HG03457 (cell line): ENCODE results near the gene RAD21L1.

Experiments used
- ATAC-seq: cut with Tn5 transposase; IDR thresholded peaks from one replicate; pipeline ENCODE4 v1.9.1; 2021; ENCODE audit warnings: moderate number of reproducible peaks; ENCODE audit not compliant: unreplicated experiment

Gene RAD21L1

GRCh38 chr20:1225783-1226654 lies at the start of gene RAD21L1:
Gene RAD21L1, plus strand, starts transcription at chr20:1226044. Its CDS starts 2,410 bp downstream, at chr20:1228454.
- ATAC-seq: no peak

DNA sequence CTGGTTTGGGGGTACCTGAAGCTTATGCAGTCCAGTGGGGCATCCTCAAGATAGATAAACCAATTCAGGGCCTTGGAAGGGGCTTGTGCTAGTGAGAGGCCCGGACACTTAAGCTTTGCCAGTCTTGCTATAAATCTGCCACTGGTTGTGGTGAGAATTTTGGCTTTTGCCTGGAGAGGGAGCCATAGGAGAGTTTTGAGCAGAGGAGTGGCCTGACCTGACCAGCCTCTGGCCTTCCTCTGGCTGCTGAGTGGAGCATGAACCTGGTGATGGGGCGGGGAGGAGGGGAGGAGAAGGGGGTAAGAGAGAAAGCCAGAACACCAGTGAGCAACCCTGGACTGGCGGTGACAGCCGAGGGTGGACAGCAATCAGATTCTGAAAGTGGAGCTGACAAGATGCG lies 48.2 kb upstream of the RAD21L1 start:
- no peak for ATAC-seq

DNA sequence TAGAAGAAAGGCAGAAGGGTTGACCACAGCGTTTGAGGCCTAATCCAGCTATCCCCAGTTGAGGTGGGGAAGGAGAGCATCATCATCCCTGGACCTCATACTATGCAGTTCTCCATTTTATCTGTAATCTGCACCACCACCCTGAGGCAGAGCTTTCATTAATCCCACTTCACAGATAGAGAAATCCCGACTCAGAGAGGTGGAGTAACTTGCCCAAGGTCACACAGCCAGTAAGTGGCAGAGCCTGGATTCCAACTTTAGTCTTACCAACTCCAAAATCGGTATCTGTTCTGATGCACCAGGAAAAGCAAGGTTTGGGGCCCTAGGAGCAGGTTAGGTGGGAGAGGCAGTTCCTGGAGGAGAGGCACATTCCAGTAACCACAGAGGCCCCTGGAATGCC lies 47.7 kb upstream of the RAD21L1 start:
- ATAC-seq: no peak

DNA sequence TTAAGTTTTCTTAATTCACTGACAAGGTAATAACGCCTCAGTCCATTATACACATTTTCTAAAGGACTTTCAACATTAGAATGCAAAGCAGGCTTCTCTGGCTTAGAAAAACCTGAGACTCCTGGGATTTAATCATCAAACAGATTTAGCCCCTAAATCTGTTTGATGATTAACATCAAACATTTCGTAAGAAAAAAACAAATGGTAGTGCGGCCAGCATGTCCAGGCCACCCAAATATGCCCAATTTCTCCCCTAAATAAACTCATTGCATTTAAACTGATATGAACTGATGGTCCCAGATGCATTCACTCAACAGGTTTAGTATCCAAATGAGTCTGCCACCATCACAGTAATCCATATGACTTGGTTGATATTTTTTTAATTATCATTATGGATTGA lies 47.2 kb upstream of the RAD21L1 start:
- no peak for ATAC-seq

DNA sequence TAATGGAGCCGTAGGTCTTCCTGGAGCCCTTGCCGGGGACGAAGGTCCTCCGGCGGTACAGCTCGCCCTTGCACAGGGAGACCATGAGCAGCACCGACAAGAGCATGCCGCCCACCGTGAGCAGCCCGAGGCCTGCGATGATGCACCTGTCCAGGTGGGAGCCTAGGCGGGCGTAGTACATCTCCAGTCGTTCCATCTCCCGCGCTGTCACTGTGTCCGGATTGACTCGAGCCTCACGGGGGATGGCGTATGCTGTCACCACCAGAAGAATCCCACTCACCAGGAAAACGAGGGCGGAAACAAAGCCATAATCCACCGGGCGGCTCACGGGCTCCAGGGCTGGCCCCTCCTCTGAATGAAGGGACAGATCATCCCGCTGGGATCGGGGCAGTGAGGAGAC lies 44.9 kb upstream of the RAD21L1 start:
- ATAC-seq: no peak

- ATAC-seq: no peak
Observed at GRCh38 chr20:1182106-1182505, 43.7 kb upstream of the RAD21L1 start.

GRCh38 chr20:1183153-1183552 lies 42.7 kb upstream of the RAD21L1 start:
- ATAC-seq: no peak

- ATAC-seq: no peak
Observed at GRCh38 chr20:1184260-1184637, 41.6 kb upstream of the RAD21L1 start.

DNA sequence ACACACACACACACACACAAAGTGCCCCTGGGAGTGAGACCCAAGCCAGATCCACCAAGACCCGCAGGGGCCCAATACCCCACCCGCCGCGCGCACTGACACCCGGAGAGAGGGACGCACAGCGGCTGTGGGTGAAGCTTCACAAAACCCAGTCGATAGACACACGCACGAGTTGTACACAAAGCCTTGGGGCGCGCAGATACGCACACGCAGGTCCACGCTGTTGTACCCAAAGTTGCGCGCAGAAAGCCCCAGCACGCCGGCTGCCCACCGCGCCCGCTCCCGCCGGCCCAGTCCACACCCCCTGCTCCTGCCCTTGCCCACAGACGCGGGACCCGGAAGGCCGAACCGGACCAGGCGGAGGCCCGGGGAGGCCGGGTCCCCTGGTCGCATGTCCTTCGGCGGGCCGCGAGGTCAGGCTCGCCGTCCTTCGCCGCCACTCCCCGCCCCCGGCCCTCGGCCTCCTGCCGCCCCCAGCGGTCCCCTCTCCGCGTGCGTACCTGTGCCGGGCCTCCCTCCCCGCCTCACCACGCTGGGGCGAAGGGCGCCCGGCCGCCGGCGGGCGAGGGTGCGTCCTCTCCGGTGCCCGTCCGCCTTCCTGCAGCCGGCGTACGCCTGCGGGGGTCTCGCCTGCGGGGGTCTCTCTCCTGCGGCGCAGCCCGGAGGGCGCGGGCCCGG lies 41.1 kb upstream of the RAD21L1 start, which contains the start of gene TMEM74B:
Gene TMEM74B, minus strand, starts transcription at position 344 of the 678 bp plus-strand sequence. CDS start 1,180 bp downstream, outside the sequence.
- ATAC-seq: no peak

DNA sequence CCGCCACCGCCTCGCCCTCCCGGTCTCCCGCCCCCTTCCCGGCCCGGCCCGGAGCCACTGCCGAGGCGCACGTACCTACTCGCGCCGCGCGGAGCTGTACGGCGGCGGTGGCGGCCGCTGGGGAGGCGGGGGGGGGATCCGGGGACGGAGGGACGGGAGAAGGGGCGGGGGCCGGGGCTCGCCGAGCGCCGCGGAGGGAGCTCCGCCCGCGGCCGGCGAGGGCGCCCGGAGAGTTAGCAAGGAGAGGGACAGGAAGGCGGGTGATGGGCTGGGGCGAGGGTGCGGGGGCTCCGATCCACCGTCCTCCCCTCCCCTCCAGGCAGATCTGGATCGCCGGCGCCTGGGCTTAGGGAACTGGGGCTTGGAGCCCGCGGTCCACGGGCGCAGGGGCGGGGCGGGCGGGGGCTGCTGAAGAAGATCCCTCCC lies 40.5 kb upstream of the RAD21L1 start:
- no peak for ATAC-seq

DNA sequence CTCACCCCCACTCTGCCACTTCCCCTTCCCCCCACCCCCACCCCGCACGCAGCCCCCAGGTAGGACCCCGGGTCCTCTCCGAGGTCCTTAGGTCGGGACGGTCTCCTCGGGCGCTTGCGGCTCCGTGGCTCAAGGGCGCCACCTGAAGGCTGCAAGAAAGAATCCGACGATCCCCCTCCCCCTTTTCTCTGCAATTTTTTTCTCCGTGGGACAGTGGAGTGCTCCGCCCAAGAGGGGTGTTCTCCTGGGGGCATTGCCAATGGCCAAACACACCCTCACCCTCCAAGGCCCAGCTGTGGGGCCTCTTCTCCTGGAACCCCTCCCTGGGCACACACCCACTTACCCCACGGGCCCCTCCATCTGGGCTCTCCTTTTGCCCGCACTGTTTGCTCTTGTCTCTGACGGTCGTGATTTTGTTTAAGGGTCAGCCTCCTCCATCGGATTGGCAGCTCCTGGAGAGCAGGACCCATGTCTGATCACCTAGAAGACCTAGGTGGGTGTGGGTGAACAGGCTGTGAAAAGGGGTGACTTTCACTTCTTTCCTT lies 40.0 kb upstream of the RAD21L1 start:
- ATAC-seq: no peak

DNA sequence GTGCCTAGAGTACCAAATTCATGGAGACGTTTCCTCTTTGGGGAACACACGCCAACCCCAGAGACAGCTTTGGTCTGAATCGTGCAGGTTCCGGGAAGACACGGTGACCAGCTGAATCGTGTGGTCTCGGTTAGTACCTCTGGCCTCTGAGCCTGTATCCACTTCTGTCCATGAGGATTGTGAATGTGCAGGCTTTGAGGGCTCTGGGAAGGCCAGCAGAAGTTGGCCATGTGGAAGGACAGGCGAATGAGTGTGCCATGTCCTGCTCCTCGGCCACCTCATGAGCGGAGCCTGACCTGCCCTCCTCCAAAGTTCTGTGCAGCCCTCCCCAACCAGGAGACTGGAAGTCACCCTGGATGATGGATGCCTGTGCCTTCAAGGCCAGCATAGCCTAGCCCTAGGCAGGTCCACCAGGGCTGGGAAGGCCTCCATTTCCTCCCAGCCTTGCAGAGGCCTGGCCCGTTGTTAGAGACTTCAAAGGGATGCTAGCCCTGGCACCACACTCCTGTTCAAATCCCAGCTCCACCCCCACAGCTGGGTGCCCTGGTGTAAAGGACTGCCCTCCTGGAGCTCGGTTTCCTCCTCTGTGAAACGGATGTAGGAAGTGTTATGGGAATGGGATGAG lies 39.4 kb upstream of the RAD21L1 start:
- ATAC-seq: no peak

DNA sequence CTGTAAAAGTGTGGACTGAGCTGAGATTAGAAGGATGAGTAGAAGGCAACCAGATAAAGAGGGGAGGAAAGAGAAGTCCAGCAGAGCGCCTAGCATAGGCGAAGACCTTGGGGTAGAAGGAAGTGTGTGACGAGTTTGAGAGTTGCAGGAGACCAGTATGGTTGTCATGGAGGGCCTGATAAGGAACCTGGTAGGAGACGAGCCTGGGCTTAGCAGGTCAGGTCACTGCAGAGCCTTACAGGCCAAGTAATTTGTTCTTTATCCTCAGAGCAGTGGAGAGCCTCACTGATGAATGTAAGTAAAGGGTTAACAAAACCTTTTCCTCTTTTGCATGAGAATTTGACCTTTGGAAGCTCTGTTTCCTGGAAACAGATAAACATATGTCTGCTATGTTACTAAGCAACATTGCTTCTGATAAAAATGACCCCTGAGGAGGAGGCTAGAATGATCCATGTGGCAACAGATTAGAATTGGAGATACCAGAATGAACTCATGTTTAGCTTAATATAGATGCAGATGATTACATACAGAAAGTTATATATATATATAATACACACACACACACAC lies 38.2 kb upstream of the RAD21L1 start:
- no peak for ATAC-seq

DNA sequence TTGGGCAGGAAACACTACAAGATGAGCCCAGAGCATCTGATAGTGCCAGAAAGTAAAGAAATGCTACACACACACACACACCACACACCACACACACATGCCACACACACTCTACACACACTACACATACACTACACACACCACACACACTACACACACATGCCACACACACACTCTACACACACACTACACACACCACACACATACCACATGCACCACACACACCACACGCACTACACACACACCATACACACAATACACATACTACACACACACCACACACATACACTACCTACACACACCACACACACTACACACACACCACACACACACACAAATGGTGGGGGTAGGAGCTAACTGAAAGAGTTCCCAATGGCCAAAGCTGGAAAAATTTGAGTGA lies 37.5 kb upstream of the RAD21L1 start:
- no peak for ATAC-seq

DNA sequence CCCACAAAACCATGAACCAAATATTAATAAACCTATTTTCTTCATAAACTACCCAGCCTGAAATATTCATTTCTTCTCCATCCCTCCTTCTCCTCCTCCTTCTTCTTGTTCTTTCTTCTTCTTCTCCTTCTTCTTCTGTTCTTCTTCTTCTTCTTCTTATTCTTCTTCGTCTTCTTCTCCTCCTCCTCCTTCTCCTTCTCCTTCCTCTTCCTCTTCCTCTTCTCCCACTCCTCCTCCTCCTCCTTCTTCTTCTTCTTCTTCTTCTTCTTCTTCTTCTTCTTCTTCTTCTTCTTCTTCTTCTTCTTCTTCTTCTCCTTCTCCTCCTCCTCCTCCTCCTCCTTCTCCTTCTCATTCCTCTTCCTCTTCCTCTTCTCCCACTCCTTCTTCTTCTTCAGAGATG lies 36.0 kb upstream of the RAD21L1 start:
- no peak for ATAC-seq

GRCh38 chr20:1190847-1191246 lies 35.0 kb upstream of the RAD21L1 start:
- ATAC-seq: no peak

- no peak for ATAC-seq
Observed at GRCh38 chr20:1191299-1191698, 34.5 kb upstream of the RAD21L1 start.

DNA sequence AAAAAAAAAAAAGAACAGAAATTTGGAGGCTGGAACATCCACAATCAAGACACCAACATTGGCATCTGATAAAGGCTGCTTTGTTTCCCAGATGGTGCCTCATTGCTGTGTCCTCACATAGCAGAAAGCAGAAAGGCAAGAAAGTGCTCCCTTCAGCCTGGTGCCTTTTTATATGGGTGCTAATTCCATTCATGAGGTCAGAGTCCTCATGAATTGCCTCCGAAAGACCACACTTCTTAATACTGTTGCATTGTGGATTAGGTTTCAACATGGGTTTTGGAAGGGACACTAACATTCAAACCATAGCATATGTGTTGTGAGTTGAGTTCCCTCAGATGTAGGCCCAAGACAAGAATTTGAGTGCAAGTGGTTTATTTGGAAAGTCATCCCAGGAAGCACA lies 30.6 kb upstream of the RAD21L1 start:
- no peak for ATAC-seq

GRCh38 chr20:1196634-1197033 lies 29.2 kb upstream of the RAD21L1 start:
- ATAC-seq: no peak

GRCh38 chr20:1197801-1198200 lies 28.0 kb upstream of the RAD21L1 start:
- no peak for ATAC-seq

DNA sequence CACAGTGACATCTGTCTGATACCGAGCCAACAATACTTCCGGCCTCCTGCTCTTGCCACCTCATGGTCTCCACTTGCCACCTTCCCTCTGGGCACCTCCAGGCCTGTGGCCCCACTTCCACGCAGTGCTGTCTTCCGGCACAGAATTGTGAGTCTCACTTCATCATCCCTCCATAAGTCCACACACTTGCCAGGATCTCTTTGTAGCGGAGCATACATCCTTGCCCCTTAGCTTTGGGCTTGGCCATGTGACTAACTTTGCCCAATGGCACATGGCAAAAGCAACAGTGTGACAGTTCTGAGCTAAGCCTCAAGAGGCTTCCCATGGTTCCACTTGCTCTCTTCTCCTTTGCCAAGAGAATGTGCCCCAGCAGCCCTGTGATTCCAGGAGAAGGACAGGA lies 27.1 kb upstream of the RAD21L1 start:
- ATAC-seq: no peak
